Smooth muscle cell of the brain vasculature (primary cell): ENCODE data around the gene HHAT.

ENCODE experiments used
- DNase-seq: peaks from one replicate; pipeline ENCODE4 v3.0.0-alpha.2; 2012; ENCODE audit warnings: low read depth, low spot score

The HHAT gene

DNA sequence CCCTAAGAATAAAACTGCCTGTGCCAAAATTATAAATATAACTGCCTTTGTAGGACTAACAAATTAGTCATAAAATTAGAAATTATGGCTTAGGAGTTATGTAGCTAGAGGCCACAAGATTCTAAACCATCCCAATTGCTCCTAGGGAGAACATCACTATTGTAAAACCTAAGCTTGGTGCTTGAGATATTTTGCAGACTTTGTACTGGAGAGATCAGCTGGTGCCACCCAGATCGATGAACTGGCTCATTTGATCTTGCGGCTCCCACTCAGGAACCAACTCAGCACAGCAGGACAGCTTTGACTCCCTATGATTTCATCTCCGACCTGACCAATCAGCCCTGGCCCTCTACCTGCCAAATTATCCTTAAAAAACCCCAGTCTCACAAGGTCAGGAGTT, 30.6 kb downstream of the HHAT start:
- DNase-seq, result no peak

DNA sequence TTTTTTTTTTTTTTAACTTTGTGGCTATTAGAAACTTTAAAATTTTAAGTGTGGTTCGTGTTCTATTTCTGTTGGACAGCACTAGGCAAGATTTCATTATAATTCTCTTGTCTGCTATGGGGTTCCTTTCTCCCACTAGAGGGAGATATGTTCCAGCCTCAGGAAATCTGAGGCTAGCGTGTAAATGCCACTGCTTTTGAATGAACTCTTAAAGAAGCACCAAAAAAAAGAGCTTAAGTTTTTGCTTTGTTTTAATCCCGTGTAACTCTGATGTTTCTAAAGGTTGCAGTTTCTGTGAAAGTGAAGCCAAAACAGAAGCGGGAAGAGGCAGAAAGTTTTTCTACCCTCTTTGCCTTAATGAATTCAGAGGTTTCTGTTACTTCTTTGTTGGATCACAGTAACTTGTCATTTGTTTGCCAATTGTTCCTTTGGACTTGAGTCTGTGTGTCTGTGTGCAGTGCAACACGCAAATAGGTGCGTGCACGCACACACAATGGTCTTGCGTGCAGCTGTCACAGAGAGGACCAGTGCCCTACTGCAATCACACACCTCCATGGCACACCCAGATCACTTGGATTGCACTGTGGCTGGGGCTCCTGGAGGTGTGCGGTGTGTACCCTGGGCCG, 32.3 kb downstream of the HHAT start:
- DNase-seq, result peak; percentile 46

DNA sequence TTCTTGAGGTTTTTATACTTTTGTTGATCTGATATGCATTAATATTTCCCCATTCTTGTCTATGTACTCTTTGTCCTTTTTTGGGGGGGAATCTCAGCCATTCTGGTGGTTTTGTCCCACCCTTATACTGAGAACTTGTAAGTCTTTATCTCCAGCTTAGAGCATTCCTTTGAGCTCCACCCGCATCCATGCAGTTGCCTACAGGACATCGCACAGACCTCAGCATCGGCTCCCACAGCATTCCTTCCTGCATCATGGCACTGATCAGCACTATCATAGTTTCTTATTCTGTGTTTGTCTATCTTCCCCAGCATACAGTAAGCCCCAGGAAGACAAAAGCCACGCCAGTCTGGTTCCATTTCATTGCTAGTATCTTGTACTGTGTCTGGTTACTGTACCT, 33.0 kb downstream of the HHAT start:
- DNase-seq, result no peak

DNA sequence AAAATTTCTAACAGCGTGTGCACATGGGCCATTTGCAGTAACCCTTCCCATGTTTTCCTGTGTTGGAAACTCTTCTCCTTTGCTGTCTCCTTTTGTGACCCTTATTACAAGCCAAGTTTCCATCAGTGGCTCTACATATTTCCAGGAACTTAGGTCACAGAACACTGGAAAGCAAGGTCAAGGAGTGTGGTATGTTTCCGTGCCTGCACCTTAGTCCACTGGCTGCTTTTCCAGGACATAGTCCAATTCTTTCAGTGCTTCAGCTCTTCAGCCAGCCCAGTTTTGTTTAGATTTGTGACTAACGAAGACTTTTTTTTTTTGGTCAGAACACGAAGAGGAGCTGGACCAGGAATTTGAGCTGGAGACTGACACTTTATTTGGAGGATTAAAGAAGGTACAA, 33.8 kb downstream of the HHAT start:
- no peak for DNase-seq

DNA sequence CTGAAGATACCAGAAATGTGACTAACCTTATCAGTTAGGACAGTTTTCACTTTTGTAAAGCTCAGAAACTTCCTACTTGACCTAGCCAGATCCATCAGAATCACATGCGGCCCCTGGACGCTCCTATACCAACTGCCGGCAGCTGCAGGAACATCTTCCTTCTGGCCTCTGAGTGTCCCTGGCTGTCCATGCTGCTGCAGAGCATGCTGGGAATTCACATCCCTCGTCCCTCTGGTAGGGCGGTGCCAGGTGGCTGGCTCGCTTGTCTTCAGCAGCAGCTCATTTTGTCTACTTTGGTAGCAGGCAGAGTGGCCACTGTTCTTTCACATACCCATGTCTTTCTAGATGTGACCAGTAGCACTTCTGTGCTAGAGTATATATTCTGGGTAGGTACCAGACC, 34.4 kb downstream of the HHAT start:
- no peak for DNase-seq

DNA sequence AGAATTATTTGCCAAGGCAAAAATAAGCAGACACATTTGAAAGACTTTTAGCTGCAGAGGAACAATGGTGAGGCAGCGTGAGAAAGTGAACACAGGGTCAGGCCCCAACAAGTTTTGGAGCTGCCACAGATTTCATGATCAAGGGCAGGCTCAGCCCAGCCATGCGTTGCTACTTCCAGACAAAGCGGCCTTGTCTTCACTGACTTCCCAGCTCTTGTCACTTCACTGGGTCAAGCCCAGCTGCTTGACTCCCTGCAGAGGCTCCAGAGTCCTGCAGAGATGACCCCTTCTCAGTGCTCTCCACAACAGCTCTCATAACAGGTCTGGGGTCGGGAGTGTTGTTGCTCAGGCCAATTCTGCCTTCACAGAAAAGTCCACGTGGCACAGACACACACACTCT, 35.8 kb downstream of the HHAT start:
- DNase-seq, result no peak

DNA sequence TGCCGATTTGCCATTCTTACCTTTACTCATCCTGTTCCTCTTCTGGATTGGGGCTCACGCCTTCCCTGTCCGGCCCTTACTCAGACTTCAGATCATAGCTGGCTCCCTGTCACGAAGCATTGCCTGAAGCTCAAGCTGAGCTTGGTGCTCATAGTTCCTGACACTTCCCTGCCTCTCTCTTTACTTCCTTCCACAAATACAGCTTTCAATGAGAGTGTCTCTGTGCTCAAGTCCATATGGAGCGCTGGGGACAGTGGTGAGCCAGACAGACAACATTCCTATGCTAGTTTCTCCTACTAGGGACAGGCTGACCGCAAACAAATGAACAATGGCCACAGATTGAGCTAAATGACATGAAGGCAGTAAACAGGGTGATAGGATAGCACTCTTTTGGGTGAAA, 38.1 kb downstream of the HHAT start:
- no peak for DNase-seq

DNA sequence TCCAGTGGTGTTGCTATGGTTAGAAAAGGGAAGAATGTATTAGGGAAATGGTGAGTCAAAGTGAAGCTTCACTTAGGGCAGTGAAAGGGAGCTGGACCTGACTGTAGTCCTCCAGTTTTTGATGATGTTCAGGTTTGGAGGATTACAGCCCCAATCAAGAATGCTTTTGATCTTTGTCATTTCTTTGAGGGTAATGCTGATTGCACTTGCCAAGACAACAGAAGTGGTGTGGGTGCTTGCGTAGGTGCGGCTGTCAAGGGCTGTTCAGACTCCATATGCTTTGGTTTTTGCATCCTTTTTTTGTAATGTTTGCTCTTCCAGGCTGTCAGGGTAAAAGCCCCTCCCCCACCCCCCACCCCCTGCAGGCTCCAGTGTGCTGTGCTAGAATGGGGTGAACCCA, 38.9 kb downstream of the HHAT start:
- DNase-seq, result no peak

DNA sequence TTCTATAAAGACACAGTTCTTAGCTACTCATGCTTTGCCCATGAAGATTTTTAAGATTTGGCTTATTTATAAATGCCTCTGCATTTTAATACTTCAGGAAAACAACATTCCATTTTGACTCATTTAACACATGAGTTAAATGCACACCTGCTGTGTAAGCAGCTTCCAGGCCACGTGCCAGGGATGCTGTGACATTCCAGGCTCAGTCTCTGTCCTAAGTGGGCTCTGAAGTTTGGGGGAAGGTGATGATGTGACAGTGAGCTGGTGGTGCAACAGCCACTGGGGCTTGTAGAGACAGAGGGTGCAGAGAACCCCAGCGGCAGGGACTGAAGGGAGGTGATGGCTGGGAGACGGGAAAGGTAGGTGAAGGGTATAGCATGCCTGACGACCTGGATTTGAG, 40.7 kb downstream of the HHAT start:
- DNase-seq, result no peak

DNA sequence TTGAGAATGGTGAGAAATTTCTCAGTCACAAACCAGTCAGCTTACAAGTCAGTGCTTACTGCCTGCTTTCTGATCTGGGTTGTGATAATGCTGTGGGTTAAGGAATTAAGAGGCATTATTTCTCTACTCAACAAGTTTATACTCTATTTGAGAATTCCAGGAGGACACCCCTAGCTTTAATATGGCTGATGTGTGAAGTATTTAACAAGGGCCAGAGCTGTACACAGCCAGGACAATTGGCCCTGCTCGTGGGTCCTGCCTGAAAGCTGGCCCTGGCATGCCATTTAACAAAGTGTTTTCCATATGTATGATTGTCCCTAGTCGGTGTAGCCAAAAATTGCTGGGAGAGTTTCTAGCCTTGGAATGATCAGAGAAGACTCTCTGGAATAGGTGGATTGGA, 43.2 kb downstream of the HHAT start:
- no peak for DNase-seq

DNA sequence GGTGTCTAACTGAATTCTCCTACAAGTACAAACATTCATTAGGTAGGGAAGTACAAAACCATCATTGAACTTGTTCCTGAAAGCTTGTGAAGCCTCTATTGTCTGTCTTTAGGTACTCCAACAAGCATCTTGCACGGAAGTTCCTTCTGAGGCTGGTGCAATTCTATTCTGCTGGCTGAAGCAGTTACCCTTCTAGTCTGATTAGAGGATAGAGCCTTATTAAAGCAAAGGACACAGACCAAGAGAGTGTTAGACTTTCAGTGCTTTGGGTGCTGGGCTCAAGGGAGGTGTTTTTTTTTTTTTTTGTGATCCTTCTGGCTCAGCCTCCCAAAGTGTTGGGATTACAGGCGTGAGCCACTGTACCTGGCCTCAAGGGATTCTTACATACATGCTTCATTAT, 43.8 kb downstream of the HHAT start:
- DNase-seq, result no peak

DNA sequence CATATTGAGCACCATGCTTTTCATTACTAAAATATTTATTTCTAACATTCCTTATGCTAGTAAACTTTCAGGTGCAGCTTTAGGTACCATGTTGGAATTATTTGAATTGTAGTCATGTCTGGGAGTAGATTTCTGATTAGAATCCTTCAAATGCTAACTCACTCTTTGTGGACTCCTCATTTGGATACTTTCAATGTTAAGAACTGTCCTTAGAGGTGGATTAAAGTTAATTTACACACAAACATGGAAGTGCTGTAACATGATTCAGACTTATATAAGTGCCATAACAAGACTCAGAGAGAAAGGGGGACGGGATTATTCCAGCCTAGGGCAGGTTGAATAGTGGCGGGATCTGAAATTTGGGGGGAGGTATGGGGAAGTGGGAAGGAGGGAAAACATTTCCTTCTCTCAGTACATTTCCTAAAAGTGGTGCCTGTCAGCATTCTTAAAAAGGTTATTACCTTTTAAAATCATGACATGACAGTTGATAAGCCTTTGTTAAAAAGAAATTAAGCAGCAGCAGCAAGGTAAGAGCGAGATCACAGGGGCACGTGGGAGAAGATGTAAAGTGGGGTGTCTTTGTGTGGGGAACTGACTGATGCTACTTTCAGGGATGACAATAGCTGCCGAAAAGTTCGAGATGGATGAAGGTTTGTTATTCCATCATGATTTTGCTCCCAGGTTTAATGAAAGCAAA, 44.4 kb downstream of the HHAT start:
- DNase-seq, result no peak

DNA sequence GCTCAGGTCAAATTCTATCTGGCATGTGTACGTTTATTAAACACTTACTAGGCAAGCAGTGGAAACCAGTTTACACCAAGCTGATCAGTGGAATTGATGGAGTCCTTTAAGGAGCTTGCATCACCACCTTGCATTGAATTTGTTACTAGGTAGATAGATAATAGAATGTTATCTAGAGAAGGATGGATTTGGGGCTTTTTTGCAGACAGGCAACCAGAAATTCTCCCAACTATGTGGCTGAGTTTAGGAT, 44.9 kb downstream of the HHAT start:
- no peak for DNase-seq

DNA sequence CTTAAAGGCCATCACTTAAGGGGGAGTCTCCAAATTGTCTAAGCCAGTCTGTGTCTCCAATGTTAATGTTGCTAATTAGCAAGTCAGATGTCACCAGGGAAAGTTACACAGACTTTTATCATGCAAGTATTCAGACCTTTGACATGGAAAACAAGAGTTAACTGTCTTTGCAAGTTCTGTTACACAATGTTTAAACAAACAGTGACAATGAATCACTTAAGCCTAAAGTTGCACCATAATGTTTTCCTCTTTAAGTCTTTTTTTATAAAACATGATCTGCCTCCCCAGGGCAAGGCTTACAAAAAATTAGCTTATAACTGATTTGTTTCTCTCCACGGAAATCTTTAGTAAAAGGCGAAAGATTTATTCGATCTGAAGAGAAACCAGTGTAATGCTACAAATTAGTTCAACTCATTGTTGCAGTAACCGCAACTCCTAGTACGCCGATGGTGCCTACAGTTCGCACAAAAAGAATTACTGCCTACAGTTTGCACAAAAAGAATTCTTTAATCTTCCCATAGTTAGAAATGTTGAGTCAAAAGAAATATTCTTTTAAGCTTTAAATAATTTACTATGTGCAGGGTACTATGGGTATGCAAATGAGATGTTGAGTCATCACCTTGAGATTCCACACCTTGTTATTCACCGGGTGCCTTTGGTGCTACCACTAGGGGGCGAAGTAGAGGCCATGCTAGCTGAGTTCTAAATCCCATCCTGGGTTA, 45.3 kb downstream of the HHAT start:
- peak; percentile 62 for DNase-seq

DNA sequence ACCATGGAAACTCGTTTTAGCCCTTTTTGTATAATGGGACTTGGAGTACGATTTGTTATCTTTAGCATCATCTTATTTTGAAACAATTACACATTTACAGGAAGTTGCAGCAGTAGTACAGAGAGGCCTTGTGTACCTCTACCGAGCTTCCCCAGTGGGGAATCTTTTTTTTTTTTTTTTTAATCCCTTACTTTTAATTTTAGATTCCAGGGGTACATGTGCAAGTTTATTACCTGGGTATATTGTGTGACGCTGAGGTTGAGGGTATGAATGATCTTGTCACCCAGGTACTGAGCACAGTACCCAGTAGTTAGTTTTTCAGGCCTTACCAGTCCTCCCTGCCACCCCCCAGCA, 45.9 kb downstream of the HHAT start:
- no peak for DNase-seq

DNA sequence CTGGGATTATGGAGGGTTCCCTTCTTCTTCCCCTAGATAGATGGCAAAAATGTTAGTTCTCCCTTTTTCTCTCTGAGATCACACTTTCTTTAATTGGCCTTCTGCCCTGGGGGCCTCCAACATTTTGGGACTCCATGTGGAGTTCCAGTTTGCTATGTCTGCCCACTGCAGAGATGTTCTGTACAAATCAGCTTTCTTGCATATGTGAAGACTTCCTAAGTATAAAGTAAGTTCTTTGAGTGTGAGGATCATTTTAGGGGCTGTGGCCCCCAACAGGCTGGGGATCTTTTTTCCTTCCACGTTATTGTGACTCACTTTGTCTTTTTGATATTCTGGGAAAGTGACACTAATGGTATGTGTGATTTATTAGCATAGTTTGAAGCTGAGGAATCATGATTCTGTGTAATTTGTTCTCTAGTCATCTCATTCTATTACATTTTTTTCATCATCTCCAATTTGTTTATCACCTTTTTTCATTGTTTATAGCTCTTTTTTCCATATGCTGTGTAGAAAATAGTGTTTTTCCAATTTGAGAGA, 48.2 kb downstream of the HHAT start:
- DNase-seq, result no peak

DNA sequence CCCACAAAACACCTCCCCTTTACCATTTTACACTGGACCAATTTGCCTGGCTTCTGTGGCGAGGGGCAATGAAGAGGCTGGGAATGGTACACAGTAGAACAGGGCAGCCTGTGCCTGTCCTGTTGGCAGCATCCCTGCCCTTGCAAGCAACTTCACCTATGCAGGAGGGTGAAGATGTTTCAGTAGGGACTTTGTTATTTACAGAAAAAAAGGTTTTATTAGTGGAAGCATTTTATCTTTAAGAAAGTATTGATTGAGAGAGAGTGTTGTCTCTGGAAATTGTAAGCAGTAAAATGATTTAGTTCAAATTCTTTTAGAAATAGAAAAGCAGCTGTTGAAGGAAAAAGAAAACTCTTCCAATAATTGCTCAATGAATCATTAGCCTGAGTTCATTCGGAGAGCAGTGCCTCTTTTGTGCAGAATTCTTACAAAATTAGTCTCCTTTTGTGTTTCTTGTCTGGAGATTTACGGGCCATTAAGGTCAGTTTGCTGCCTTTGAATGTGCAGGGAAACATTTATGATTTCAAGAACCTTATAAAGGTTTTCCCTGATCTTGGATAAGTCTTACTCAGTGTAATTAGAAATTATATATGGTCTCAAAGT, 49.1 kb downstream of the HHAT start:
- DNase-seq, result no peak

DNA sequence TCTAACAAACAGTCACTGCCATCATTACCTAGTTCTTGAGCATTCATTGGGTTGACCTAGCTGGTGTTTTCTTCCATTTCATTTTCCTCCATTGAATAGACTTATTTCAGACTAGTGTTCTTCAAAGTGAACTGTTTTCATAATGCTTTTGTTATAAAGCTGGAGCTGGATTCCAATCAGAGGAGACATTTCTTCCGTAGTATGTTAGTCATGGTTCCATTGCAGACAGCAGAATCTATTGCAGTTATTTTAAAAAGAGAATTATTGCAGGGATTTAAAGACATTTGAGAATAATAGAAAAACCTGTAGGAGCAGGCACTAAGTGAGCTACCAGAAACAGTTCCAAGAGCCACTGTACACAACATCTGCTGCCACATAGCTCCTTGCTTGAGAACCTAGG, 50.0 kb downstream of the HHAT start:
- DNase-seq, result no peak

DNA sequence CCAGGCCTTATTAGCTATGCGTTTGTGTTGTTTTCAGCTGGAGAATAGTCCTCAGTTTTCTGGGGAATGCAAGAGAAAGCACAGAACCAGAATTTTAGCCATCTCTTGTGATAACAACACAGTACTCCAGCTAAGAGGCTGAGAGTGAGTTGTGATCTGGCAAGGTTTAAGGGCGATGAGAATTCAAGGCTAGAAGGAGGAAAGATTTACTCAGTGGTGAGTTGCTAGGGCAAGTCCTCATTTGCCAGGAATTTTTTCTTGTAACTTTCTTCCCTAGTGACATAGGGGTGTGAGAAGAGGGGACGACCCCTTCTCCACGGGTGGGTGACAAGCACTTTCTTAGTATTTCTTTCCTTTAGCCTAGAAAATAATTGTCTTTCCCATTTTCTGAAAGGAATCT, 53.2 kb downstream of the HHAT start:
- DNase-seq, result no peak

DNA sequence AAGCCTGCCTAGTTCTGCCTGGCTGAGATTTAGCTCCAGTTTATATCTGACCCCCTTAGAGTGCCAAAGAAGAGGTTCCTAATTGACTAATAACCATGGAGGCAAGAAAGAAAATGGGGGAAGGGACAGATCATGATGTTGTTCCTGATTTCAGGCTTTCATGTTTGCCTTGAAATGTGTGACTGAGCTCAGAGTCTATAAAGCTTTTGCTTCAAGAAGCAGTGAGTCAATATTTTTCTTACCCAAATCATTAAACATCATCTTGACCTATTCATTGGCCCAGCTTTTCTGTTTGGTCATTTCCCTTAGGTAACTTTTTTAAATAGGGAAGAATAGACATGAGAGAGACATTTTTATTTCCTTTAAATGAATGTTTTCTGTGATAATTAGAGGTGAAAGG, 55.9 kb downstream of the HHAT start:
- no peak for DNase-seq

DNA sequence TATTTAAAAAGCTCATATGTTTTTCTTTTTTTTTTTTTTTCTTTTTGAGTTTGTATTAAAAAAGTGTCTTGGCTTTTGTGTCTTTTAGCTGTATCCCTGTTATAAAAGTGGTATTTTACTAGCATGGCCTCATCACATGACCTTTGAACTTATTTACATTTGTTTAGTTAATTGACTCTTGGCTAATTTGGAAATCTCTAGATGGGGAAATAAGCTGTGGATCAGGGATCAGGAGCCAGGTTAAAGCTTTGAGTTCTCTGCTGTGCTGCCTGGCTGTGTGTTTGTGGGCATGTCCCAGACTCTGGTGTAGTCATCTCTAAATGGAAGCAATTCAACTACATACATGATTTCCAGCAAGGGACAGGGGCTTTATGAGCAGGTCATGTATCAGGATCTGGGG, 56.5 kb downstream of the HHAT start:
- DNase-seq, result no peak

DNA sequence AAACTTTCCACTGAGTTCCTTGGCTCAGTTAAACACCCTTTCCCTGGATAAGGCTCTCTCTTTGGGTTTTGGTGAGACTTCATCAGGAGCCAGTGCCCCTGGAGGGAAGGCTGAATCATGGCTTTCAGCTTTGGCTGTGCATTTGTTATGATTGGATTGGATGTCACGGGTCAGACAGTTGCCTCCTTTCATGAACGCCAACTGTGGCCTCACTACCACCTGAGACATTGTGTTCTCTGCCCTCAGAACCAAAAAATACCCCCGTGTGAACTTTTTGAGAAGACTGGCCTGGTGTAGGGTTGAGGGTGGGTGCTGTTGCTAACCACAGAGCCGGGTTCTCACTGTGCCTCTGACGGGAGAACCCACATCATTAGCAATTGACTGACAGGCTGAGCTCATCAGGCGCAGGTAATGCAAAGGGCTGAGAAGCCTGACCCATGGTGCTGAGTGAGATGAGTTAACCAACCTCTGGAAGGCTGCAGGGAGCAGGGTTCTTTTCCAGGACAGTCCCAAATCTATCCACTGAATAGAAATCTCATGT, 65.6 kb downstream of the HHAT start:
- DNase-seq, result peak; percentile 37

DNA sequence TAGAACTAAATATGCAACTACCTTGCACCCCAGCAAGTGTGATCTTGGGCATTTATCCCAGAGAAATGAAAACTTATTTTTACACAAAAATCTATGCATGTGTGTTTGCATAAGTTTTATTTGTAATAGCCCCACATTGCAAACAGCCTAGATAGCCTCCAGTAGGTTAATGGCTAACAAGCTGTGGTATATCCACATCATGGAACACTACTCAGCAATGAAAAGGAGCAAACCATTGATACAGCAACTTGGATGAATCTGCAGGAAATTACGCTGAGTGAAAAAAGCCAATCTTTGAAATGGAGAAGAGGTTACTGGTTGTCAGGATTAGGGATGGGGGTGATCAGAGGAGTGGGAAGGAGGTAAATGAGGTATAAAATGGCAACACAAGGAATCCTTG, 67.8 kb downstream of the HHAT start:
- DNase-seq, result no peak
